Activated T-cell treated with anti-CD3 and anti-CD28 coated beads, Interleukin-2, amount 50 U/mL, for 72 hours (primary cell): ENCODE results near the gene ANKMY2. TPM values are rescaled to one million over a fixed set of nuclear protein-coding genes. Genes with fewer than 3 reads are reported as not detected.

Experiments used
- ATAC-seq, 2 donors: fragments of 150-1000 bp; cut with Tn5 transposase; replicated peaks in 1 of 2; 2 replicates each; pipeline ENCODE4 v1.10.0; 2021; ENCODE audit warnings: moderate library complexity in 2 of 2, mild to moderate bottlenecking in 1 of 2
- DNase-seq, 2 donors: peaks; one replicate each; pipeline ENCODE4 v3.0.0; 2021 to 2022; ENCODE audit warnings: mixed read lengths in 1 of 2
- H3K27ac Mint-ChIP-seq: one replicate; pipeline ENCODE4 v1.8.0; 2022; ENCODE audit warnings: mild to moderate bottlenecking, moderate library complexity, mixed read lengths
- H3K27me3 Mint-ChIP-seq: one replicate; pipeline ENCODE4 v1.8.0; 2022; ENCODE audit warnings: low read depth, mixed read lengths
- H3K36me3 Mint-ChIP-seq, 2 donors: one replicate each; pipeline ENCODE4 v1.8.0; 2022; ENCODE audit warnings: mixed read lengths in 2 of 2, mild to moderate bottlenecking in 1 of 2; ENCODE audit not compliant: insufficient read depth in 2 of 2
- H3K4me1 Mint-ChIP-seq: one replicate; pipeline ENCODE4 v1.8.0; 2022; ENCODE audit warnings: low read depth, mixed read lengths
- H3K4me3 Mint-ChIP-seq, 2 donors: one replicate each; pipeline ENCODE4 v1.8.0; 2022; ENCODE audit warnings: mild to moderate bottlenecking in 2 of 2, mixed read lengths in 2 of 2, moderate library complexity in 2 of 2
- H3K9me3 Mint-ChIP-seq, 2 donors: one replicate each; pipeline ENCODE4 v1.8.0; 2022; ENCODE audit warnings: mixed read lengths in 2 of 2
- total RNA-seq, 2 donors: library from RNA; stranded (reverse); gene quantifications; one replicate each; pipeline ENCODE4 v1.2.3, GENCODE V29; 2022

ANKMY2 gene
- total RNA-seq, 2 donors from 2014 or later: 11.0 to 11.9 TPM

DNA sequence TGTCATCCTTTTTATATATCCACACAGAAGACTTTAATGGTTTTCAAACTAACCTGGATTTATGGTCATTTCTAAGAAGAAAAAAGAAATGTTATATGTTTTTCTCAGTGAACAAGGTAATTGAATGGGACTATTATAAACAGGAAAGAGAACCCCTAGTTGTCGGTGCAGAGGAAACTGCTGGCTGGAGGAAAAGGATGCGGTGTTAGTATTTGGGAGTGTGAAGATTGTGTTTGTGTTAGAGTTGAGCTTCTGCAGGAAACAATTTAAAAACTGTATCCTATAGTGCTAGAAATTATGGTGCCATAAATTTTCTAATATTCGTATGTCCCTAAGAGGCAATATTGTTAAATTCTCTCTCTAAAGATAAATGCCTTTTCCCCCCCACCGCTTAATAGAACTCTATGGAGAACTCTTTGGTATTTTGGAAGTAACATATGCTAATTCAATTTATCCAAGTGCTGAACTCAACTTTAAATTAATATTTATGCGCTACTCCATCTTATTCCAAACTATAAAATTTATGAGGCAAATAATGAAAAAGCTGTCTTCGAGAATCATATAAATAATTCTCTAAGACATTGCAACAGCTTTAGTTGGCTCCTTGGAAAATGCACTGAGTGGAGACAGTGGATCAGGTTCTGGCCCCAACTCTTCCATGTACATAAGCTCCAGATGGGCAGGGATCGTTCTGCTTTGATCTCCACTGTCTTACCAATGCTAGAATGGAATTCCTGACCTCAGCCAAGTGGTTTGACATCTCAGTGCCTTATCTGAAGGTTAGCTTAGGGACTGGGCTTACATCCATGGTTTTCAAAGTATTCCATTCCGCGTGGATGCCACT is 6.1 kb upstream of the ANKMY2 start:
- peak overlapping the region in 1 of 2 donors; percentile 28 for H3K4me3 Mint-ChIP-seq
- peaks cover 3 to 9% of the 10 kb centered on the region in 2 donors for H3K36me3 Mint-ChIP-seq
- no peak for ATAC-seq
- no peaks in the 10 kb centered on the region for H3K9me3 Mint-ChIP-seq
- no peak for DNase-seq
- H3K4me1 Mint-ChIP-seq: peaks cover 68% of the 10 kb centered on the region
- H3K27ac Mint-ChIP-seq: no peak overlapping the region
- H3K27me3 Mint-ChIP-seq: no peaks in the 10 kb centered on the region

DNA sequence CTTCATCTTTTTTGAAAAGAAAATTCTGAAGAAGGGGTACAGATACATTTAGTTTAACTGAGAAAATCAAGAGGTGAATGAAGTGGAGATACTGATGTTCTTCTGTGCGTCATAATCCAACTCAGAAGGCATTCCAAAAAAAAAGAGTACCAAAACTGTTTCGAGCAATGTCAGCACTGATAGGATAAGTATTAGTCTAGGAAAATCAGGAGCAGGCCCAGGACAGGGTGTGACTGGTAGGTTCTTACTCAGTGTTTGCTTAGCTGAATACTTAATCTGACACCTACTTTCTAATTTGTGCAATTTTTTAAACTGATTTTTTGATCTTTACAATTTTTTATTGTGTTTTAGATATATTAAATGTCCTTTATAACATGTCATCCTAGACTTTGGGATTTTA is 4.7 kb upstream of the ANKMY2 start:
- H3K27me3 Mint-ChIP-seq: no peaks in the 10 kb centered on the region
- no peaks in the 10 kb centered on the region for H3K9me3 Mint-ChIP-seq
- ATAC-seq (no peak), DNase-seq (no peak)
- H3K4me3 Mint-ChIP-seq: peak overlapping the region in 1 of 2 donors; percentile 30
- H3K27ac Mint-ChIP-seq: no peak overlapping the region
- peaks cover 9 to 12% of the 10 kb centered on the region in 2 donors for H3K36me3 Mint-ChIP-seq
- peaks cover 64% of the 10 kb centered on the region for H3K4me1 Mint-ChIP-seq

DNA sequence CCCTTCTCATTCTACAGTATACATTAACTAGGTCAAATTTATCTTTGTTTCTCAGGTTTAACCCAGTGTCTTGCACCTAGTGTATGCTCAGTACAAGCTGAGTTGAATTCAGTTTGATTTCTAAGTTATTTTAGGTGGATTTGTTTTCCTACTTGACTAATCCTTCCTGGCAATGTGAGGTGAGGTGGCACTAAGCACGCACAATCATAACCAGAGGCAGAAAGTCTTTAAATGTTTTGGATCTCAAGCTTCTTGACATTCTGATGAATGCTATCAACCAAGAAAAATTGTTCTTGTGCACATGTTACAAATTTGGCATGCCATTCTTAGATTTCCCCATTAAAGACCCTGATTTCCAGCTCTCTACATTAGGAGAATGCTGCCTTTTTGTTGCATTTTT is 3.6 kb upstream of the ANKMY2 start:
- Mint-ChIP-seq H3K4me3 (peak overlapping the region; percentile 44 to 94), H3K4me1 (peaks cover 67% of the 10 kb centered on the region), H3K9me3 (no peaks in the 10 kb centered on the region), H3K36me3 (peaks cover 9 to 10% of the 10 kb centered on the region in 2 donors), H3K27me3 (no peaks in the 10 kb centered on the region), H3K27ac (peak overlapping the region; percentile 65)
- DNase-seq: no peak
- no peak for ATAC-seq

DNA sequence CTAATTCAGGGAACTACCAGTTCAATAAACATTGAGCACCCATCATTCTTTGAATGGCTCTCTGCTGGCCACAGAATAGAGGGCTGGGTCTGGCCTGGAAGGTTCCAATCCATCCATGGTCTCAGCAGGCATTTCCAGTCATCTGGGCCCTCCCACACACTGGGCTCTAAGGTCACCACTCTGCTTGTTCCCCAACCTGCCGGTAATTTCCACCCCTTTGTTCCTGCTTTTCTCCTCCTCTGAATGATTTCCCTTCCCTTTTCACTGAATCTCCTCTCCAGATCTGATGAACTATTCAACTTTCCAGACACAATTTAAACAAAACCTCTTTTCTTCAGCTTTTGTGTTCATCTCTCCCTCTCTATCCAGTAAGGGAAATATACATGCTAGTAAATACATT is 3.0 kb upstream of the ANKMY2 start:
- Mint-ChIP-seq H3K4me1 (peaks cover 71% of the 10 kb centered on the region), H3K4me3 (peak overlapping the region; percentile 44 to 94), H3K9me3 (no peaks in the 10 kb centered on the region), H3K36me3 (peaks cover 9 to 10% of the 10 kb centered on the region in 2 donors), H3K27me3 (no peaks in the 10 kb centered on the region), H3K27ac (peak overlapping the region; percentile 55)
- DNase-seq: no peak
- ATAC-seq: no peak

DNA sequence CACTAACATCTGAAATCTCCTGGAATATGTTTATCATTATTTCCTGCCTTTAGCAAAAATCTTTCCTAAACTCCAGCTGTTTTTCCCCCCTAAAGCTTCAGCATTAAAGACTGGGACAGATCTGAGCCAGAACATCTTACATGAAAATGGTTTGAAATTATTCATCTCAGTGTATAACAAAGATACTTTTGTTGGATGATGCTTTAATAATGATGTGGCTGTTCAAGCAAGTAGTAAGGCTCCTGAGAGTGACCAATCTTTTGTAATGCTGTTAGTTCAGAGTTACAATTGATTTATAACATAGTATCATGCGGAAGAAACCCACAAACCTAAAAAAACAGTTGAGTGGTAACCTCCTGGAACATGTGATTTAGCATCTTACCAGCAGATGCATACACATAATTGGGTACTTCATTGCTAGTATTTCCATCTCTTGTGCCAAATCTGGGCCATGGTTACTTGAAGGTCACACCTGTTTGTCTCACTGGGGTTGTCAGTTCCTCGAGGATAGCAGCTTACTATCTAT is 1.9 kb upstream of the ANKMY2 start:
- Mint-ChIP-seq H3K36me3 (peaks cover 9 to 10% of the 10 kb centered on the region in 2 donors), H3K4me3 (peak overlapping the region; percentile 94 to 100), H3K4me1 (peaks cover 69% of the 10 kb centered on the region), H3K27me3 (no peaks in the 10 kb centered on the region), H3K27ac (peak overlapping the region; percentile 95), H3K9me3 (no peaks in the 10 kb centered on the region)
- DNase-seq (peak in 1 of 2 donors; percentile 14), ATAC-seq (no peak)

DNA sequence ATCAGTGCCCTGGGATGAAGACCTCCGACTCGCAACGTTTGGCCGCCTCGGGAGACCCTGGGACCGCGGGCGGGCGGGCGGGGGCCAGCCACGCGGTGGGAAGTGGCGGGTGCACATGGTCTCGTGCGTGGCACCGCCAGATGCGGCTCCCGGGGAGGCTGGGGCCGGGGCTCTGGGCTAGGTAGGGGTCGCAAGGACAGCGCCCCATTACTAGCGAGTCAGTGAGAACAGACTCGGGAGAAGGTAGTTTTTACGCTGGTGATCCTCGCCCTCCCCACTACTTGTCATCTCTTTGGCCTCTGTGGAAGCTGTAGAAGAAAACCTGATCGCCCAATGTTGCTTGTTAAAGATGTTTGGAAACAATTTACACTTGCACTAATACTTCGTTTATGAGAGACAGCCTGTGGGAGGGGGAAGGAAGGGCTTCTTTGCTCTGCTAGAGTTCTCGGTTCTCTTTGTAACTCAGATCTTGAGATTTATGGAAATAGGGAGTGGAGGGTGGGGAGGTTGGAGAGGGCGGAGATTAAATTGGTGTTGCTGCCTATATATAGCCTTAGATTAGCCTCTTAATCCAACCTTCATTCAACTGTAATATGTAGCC is 1.0 kb upstream of the ANKMY2 start:
- no peak for ATAC-seq
- Mint-ChIP-seq H3K4me1 (peaks cover 67% of the 10 kb centered on the region), H3K27me3 (no peaks in the 10 kb centered on the region), H3K4me3 (peak overlapping the region; percentile 94 to 100), H3K27ac (peak overlapping the region; percentile 95), H3K9me3 (no peaks in the 10 kb centered on the region), H3K36me3 (peaks cover 9 to 10% of the 10 kb centered on the region in 2 donors)
- no peak for DNase-seq

DNA sequence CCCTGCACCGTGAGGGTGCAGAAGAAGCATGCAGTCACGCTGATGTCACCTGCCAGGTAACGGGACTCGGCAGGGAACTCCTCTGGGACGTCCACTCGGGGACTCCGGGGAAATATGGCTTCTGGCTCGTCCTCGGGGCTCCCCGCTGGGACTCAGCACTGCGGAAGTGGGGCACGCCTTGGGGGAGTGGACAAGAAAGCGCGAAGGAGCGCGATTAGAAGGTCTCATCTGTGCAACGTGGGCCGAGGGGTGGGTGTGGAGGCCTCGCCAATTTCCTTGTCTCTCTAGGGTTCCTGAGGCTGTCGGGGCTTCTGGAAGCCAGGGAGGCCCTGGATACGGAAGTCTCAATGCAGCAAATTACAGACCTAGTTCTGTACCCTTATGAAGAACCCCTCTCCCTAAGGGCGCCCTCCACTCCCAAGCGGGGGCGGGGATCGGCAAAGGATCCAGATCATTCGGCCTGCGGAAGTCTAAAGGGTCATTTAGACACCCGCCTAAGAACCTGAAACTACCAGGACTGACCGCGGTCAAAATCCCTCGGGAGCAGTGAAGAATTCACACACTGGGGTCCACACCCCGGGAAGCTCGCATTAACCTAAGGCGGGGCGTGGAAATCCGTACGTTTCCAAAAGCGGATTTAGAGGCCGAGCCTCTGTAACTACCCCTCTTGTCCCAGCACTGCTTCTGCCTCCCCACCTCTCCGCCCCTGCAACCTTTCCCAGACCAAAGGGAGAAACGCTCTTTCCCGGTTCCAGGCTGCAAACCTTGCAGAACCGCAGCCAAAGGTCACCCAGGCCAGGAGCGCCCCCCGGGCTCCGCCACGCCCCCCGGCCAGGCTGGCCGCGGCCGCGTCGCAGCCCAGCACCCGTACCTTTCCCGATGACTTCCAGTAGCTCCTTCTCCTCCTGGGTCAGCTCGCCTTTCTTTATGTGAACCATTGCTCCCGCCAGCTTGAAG is 640 bp downstream of the ANKMY2 start:
- DNase-seq (peak; percentile 63 to 65), ATAC-seq (peak; percentile 0 to 25)
- peaks cover 51% of the 10 kb centered on the region for H3K4me1 Mint-ChIP-seq
- H3K27me3 Mint-ChIP-seq: no peaks in the 10 kb centered on the region
- peaks cover 9 to 14% of the 10 kb centered on the region in 2 donors for H3K36me3 Mint-ChIP-seq
- peak overlapping the region; percentile 94 to 100 for H3K4me3 Mint-ChIP-seq
- H3K9me3 Mint-ChIP-seq: no peaks in the 10 kb centered on the region
- peak overlapping the region; percentile 96 for H3K27ac Mint-ChIP-seq

DNA sequence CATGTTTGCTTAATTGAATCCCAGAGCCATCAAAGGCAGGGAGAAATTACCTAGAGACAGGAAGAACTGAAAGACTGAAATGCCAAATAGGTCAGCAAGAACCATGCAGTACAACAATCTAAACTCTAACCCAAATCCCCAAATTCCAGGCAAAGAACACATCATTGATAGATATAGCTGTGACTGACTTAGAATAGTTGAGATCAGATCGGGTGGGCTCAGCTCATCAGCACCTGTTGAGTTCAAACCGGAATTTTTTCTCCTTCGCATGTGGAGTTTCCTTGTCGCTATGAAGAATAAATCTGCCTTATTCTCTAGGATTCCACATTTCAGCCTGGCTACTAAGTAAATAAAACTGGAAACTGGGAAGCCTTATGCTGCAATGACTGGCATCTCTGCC is 1.4 kb downstream of the ANKMY2 start:
- no peak for DNase-seq
- no peaks in the 10 kb centered on the region for H3K9me3 Mint-ChIP-seq
- H3K36me3 Mint-ChIP-seq: peaks cover 9 to 14% of the 10 kb centered on the region in 2 donors
- H3K4me1 Mint-ChIP-seq: peaks cover 43% of the 10 kb centered on the region
- peak overlapping the region; percentile 94 to 100 for H3K4me3 Mint-ChIP-seq
- no peaks in the 10 kb centered on the region for H3K27me3 Mint-ChIP-seq
- ATAC-seq: no peak
- H3K27ac Mint-ChIP-seq: no peak overlapping the region

DNA sequence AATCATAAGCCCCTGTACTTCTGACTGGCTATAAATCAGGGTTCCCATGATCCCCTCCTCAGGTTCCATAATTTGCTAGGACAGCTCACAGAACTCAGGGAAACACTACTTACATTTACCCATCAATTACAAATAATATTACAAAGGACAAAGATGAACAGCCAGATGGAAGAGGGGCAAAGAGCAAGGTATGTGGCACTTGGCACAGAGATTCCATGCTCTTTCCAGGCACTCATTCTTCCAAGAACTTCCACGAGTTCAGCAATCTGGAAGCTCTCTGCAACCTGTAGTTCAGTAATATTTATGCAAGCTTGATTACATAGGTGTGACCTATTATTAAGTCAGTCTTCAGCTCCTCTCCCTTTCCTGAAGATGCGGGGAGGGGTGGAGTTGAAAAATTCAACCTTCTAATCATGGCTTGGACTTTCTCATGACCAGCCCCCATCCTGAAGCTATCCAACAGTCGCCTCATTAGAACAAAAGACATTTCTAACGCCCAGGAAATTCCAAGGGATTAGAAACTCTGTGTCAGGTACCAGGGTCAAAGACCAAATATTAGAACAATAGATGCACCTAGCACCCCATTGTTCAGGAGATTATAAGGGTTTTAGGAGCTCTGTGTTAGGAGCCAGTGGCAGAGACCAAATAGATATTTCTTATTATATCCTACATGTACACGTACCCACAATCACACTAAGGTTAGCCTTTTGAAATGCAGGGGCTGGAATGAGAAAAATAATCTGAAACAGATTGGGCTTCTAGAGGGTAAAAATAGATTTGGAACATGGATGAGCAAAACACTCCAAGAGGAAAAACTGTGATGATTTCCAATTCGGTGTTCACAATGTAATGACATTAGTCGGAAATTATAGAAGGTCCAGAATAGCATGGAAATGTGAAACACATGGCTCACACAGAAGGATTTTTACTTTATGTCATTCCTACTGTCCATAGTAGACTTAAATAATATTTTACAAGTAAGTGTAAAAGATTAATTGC is 7.0 kb downstream of the ANKMY2 start:
- Mint-ChIP-seq H3K4me1 (peaks cover 8% of the 10 kb centered on the region), H3K9me3 (no peaks in the 10 kb centered on the region), H3K4me3 (no peak overlapping the region), H3K27ac (no peak overlapping the region), H3K27me3 (no peaks in the 10 kb centered on the region), H3K36me3 (peaks cover 2 to 6% of the 10 kb centered on the region in 2 donors)
- ATAC-seq (no peak), DNase-seq (no peak)

DNA sequence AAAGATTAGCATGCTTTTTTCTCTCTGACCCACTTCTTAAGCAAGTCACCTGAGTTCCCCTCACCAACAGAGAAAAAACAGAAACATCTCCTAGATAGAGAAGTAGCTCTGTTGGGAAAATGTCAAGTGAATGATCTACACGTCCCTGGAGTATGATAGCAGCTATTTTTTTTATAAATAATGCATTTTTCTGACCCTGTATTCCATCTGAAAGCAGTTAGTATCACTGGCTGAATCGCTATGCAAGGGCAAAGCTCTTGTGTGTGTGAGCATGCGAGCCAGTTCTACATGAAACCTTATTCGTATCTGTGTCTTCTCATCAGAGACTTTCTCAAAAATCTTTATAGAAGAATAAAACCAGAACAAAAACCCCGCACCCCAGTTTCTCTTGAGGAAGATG is 8.2 kb downstream of the ANKMY2 start:
- Mint-ChIP-seq H3K9me3 (no peaks in the 10 kb centered on the region), H3K4me1 (no peaks in the 10 kb centered on the region), H3K27ac (no peak overlapping the region), H3K4me3 (no peak overlapping the region), H3K36me3 (peaks cover 2 to 6% of the 10 kb centered on the region in 2 donors), H3K27me3 (no peaks in the 10 kb centered on the region)
- ATAC-seq (no peak), DNase-seq (no peak)

DNA sequence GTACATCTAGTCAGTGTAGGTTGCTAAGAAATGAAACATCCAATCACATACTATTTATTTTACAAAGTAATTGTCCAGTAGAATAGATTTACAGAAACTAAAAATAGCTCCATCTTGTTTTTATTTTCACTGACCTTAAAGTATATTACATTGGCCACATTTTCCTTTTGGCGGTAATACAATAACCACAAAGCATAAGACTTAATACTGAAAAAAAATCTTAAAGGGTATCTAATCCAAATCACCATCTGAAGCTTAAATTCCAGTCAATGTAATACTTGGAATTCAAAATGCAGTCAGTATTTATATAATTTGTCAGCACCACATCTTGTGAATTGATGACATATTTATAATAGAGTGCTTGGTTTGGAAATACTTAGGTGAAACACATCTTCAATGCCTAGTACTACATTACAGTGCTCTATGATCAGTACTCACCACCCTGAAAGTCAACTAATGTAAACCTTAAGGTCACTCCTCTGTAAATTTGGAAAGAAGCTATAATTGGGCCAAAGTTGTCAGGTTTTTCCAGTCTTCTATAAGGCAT is 8.9 kb downstream of the ANKMY2 start:
- ATAC-seq (no peak), DNase-seq (no peak)
- Mint-ChIP-seq H3K36me3 (peaks cover 2 to 7% of the 10 kb centered on the region in 2 donors), H3K9me3 (no peaks in the 10 kb centered on the region), H3K27me3 (no peaks in the 10 kb centered on the region), H3K4me1 (no peaks in the 10 kb centered on the region), H3K4me3 (no peak overlapping the region), H3K27ac (no peak overlapping the region)
